T-helper 2 cell treated with Interferon-gamma antibody and Interleukin-4, amounts not matched to agents 5 μg/mL and 100 μg/mL, for 36 hours (primary cell): ENCODE measurements around the gene SFTPA2.
"Not testable (repeated sequence)": the region's sequence is repeated elsewhere in the genome, so short reads cannot be mapped to it uniquely, and the experiment has no call there.

Experiments
- DNase-seq: peaks from one replicate; pipeline ENCODE4 v3.0.0; 2021; ENCODE audit warnings: low spot score
- H3K27ac Mint-ChIP-seq: one replicate; pipeline ENCODE4 v1.8.0; 2021; ENCODE audit warnings: mild to moderate bottlenecking, mixed read lengths
- H3K27me3 Mint-ChIP-seq: one replicate; pipeline ENCODE4 v1.8.0; 2021; ENCODE audit warnings: low read depth, mixed read lengths
- H3K36me3 Mint-ChIP-seq: one replicate; pipeline ENCODE4 v1.8.0; 2021; ENCODE audit warnings: low read depth, mixed read lengths
- H3K4me1 Mint-ChIP-seq: one replicate; pipeline ENCODE4 v1.8.0; 2021; ENCODE audit warnings: low read depth, mixed read lengths
- H3K4me3 Mint-ChIP-seq: one replicate; pipeline ENCODE4 v1.8.0; 2022; ENCODE audit warnings: mild to moderate bottlenecking, moderate library complexity, mixed read lengths
- H3K9me3 Mint-ChIP-seq: one replicate; pipeline ENCODE4 v1.8.0; 2021; ENCODE audit warnings: mixed read lengths

Gene SFTPA2

DNA sequence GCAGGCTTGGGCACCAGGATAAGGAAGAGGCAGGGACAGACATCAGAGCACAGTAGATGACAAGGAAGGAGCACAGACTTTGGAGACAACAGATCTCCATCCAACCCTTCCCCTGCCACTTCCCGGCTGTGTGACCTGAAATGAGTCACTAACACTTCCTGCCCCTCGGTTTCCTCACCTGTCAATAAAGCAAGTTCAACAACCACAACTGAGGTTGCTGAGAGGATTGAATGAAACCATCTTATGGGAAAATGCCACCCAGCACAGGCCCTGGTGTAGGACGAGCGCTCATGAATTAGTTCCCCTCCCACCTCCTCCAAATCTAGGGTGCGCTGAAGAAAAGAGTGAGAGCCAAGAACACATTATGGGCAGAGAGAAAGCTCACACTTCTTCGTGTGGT, 22.7 kb upstream of the SFTPA2 start:
- not testable (repeated sequence) for H3K27ac Mint-ChIP-seq, H3K9me3 Mint-ChIP-seq, H3K4me3 Mint-ChIP-seq, H3K4me1 Mint-ChIP-seq, H3K36me3 Mint-ChIP-seq, DNase-seq
- peaks cover 26% of the 10 kb centered on the region for H3K27me3 Mint-ChIP-seq

DNA sequence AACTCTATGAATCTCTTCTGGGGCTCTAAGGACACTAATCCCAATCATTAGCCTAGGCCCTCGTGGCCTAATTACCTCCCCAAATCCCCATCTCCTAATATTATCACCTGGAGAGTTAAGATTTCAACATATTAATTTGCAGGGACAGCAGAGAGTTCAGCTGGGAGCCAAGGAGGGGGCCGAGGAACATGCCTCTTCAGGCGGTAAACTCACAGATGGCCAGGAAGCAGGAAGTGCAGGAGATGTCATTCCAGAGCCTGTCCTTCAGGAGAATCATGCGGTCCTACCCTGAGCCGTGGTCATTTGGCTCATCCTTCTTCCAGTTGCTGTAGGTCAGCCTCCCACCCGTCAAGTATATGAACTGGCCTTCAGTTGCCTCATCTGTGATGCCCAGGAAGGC, 21.9 kb upstream of the SFTPA2 start:
- Mint-ChIP-seq H3K4me1 (peaks cover 5% of the 10 kb centered on the region), H3K9me3 (no peaks in the 10 kb centered on the region), H3K36me3 (no peaks in the 10 kb centered on the region), H3K4me3 (no peak overlapping the region), H3K27me3 (peaks cover 28% of the 10 kb centered on the region), H3K27ac (no peak overlapping the region)
- DNase-seq, result no peak

DNA sequence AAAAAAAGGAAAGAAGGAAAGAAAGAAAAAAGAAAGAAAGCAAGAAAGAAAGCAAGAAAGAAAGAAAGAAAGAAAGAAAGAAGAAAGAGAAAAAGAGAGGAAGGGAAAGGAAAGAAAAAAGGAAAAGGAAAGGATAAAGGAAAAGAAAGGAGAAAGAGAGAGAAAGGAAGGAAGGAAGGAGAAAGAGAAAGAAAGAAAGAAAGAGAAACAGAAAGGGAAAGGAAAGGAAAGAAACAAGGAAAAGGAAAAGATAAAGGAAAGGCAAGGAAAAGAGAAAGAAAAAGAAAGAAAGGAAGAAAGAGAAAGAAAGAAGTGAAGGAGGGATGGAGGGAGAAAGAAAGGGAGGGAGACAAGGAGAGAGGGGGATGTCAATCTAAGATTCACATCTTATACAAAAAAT, 20.8 kb upstream of the SFTPA2 start:
- H3K27me3 Mint-ChIP-seq, result peaks cover 32% of the 10 kb centered on the region
- no peaks in the 10 kb centered on the region for H3K9me3 Mint-ChIP-seq
- peak overlapping the region; percentile 29 for H3K27ac Mint-ChIP-seq
- peaks cover 5% of the 10 kb centered on the region for H3K4me1 Mint-ChIP-seq
- no peak overlapping the region for H3K4me3 Mint-ChIP-seq
- DNase-seq, result no peak
- no peaks in the 10 kb centered on the region for H3K36me3 Mint-ChIP-seq

DNA sequence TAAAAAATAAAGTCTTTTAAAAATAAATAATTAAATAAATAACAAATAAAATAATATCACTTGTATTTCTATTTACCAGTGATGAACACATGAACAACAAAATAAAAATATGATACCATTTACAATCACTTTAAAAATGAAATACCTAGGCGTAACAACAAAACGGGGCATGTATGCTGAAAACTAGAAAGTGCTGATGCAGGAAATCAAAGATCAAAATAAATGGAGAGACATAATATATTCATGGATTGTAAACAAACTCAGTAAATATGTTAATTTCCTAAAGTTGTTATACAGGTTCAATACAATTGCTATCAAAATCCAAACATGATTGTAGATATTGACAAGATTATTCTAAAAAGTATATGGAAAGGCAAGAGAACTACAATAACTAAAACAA, 19.2 kb upstream of the SFTPA2 start:
- Mint-ChIP-seq H3K9me3 (no peaks in the 10 kb centered on the region), H3K4me3 (no peak overlapping the region), H3K27me3 (peaks cover 37% of the 10 kb centered on the region), H3K4me1 (peaks cover 5% of the 10 kb centered on the region), H3K27ac (no peak overlapping the region), H3K36me3 (no peaks in the 10 kb centered on the region)
- DNase-seq, result no peak

DNA sequence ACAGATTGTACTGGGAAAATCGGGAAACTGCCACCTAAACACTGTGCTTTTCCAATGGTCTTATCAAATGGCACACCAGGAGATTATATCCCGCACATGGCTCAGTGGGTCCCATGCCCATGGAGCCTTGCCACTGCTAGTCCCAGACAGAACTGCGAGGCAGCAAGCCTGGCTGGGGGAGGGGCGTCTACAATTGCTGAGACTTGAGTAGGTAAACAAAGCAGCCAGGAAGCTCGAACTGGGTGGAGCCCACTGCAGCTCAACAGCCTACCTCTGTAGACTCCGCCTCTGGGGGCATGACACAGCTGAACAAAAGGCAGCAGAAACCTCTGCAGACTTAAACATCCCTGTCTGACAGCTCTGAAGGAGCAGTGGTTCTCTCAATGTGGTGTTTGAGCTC, 10.4 kb upstream of the SFTPA2 start:
- peaks cover 56% of the 10 kb centered on the region for H3K27me3 Mint-ChIP-seq
- not testable (repeated sequence) for H3K9me3 Mint-ChIP-seq, H3K4me1 Mint-ChIP-seq, H3K4me3 Mint-ChIP-seq, H3K36me3 Mint-ChIP-seq, H3K27ac Mint-ChIP-seq, DNase-seq

DNA sequence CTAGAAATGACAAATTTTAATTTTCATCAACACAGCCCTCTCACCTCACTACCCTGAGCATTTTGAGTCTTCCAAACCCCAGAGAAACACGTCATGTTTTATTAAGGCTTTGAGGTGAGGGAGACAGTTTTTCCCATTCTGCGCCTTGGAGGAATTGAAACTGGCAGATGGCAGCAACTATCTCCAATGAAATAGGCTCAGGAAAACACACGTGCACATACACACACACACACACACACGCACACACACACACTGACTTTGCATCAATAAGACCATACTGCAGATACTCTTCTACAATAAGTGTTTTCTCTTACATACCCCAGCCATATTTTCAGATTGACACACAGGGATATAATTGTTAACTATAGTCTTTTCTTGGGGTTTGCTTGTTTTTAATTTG, 3.2 kb upstream of the SFTPA2 start:
- Mint-ChIP-seq H3K36me3 (no peaks in the 10 kb centered on the region), H3K4me1 (peaks cover 3% of the 10 kb centered on the region), H3K4me3 (no peak overlapping the region), H3K27me3 (peaks cover 32% of the 10 kb centered on the region), H3K27ac (no peak overlapping the region), H3K9me3 (no peaks in the 10 kb centered on the region)
- DNase-seq, result no peak

DNA sequence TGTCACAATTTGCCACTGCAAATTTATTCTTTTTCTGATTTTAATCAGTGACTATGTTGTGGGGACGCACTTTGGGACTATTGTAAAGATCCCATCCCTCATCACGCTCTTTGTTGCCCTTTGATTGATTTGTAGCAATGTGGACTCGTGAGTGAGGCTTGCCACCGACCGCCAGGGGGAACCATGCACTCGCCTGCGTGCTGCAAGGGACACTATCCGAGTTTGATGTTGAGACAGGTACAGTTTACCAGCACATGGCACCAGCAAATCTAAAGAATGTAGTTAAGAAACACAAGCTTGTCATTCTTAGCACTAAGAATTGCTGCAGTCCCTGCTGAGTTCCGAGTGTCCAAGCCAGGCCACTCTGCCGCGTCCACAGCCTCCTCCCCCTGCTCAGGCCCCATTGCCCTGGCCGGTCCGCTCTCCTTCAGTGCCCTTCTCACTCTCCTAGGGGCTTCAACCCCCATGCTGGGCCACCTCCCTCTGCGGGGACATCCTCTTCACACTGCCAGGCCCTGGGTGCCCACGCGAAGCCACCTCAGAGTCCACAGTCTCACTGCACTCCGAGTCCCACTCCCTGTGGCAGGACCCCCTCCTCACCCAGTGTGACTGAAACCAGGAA, 2.0 kb upstream of the SFTPA2 start:
- Mint-ChIP-seq H3K27me3 (peaks cover 23% of the 10 kb centered on the region), H3K9me3 (no peaks in the 10 kb centered on the region), H3K36me3 (no peaks in the 10 kb centered on the region), H3K4me3 (no peak overlapping the region), H3K4me1 (peaks cover 3% of the 10 kb centered on the region), H3K27ac (no peak overlapping the region)
- peak; percentile 31 for DNase-seq

DNA sequence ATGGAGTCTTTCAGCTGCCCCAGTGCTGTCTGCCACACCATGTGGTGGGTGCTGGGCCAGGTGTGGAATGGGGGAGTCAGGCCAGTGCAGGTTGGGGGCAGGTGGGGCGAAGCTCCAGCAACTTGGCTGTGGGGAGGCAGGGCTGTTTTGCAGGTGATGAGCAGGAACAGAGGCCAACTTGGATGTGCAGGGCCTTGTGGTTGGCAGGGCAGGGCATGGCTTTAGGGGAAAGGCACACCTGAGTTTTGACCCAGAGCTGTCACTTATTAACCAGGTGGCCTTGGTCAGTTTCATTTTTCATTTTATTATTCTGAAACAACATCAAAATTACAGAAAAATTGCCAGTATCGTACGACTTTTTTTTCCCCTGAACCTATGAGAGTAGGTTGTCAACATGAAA, 1.1 kb upstream of the SFTPA2 start:
- no peaks in the 10 kb centered on the region for H3K36me3 Mint-ChIP-seq
- peaks cover 3% of the 10 kb centered on the region for H3K4me1 Mint-ChIP-seq
- no peak overlapping the region for H3K4me3 Mint-ChIP-seq
- H3K9me3 Mint-ChIP-seq, result no peaks in the 10 kb centered on the region
- no peak for DNase-seq
- no peak overlapping the region for H3K27ac Mint-ChIP-seq
- H3K27me3 Mint-ChIP-seq, result peaks cover 16% of the 10 kb centered on the region

DNA sequence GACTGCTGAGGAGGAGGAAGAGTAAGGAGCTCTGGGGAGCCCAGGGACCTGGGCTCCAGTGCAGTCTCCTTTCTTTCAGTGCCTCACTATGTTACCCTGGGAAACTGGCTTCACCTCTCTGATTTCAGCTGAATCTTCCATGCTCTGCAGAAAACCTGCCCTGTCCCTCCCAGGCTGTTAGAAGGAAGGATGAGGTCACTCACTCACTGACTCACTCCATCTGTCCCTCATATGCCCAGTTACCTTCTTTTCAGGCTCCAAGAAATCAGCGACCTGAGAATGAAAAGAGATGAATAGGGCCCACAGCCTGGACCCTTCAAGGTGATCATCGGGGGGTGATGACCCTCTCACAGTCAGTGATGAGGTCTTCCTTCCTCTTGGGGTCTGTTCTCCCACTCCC, 481 bp downstream of the SFTPA2 start:
- no peak overlapping the region for H3K27ac Mint-ChIP-seq
- DNase-seq, result no peak
- peaks cover 16% of the 10 kb centered on the region for H3K27me3 Mint-ChIP-seq
- H3K4me1 Mint-ChIP-seq, result peaks cover 3% of the 10 kb centered on the region
- H3K9me3 Mint-ChIP-seq, result no peaks in the 10 kb centered on the region
- no peaks in the 10 kb centered on the region for H3K36me3 Mint-ChIP-seq
- H3K4me3 Mint-ChIP-seq, result no peak overlapping the region

DNA sequence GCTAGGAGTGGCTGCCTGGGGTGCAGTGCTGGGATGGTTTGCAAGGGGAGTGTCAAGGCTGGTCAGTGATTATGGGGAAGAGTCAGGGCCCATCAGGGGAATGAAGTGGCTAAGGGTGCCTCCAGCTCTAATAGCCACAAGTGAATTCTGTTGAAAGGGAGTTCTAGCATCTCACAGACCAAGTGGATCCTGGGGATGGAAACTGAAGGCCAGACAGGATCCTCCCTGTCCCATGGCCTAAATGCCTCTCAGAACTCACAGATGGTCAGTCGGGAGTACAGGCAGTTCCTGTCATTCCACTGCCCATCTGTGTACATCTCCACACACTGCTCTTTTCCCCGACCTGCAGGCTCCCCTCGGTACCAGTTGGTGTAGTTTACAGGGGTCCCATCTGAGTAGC, 3.2 kb downstream of the SFTPA2 start:
- H3K36me3 Mint-ChIP-seq, H3K27me3 Mint-ChIP-seq, H3K4me3 Mint-ChIP-seq, H3K9me3 Mint-ChIP-seq, H3K4me1 Mint-ChIP-seq, DNase-seq, H3K27ac Mint-ChIP-seq: not testable (repeated sequence)

DNA sequence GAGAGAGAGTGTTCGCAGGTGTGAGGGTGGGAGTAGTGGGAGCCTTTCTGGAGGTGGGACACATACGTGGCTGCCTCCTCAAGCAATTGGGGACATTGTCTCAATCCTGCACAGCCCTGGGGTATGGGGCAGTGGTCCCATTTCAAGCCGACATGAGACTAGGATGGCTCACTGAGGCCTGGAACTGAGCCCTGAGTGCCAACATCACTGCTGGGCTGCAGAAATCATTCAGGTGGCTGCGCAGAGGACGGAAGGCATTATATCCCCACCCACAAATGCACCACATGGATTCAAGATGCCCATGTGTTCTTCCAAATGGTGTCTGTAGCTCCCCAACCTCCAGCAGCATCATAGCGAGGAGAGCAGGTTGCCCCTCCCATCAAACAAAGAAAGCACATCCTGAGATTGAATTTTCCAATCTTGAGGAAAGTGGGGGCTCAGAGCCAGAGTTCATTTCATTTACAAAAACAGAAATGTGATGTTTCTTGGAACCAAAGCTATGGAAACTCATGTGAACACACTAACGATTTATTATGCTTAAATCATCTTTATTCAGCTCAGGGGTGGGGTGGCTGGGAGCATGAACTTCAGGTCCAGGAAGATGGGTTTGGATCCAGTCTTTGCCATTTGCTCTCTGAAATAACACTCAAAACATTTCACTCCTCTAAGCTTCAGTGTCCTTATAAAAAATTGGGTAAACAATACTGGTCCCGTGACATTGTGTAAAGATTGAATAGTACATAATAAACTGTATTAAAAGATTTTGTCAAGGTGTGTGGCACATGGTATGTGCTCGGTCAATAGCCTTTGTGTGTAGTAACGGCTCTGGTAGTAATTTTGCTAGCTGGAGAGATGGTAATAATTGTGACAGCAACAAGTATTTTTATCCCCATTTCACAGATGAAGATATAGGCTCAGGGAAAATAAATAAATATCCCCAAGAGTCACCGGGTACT, 4.6 kb downstream of the SFTPA2 start:
- H3K36me3 Mint-ChIP-seq, result no peaks in the 10 kb centered on the region
- DNase-seq, result no peak
- peaks cover 2% of the 10 kb centered on the region for H3K4me1 Mint-ChIP-seq
- no peak overlapping the region for H3K27ac Mint-ChIP-seq
- no peak overlapping the region for H3K4me3 Mint-ChIP-seq
- H3K9me3 Mint-ChIP-seq, result no peaks in the 10 kb centered on the region
- H3K27me3 Mint-ChIP-seq, result peaks cover 2% of the 10 kb centered on the region

DNA sequence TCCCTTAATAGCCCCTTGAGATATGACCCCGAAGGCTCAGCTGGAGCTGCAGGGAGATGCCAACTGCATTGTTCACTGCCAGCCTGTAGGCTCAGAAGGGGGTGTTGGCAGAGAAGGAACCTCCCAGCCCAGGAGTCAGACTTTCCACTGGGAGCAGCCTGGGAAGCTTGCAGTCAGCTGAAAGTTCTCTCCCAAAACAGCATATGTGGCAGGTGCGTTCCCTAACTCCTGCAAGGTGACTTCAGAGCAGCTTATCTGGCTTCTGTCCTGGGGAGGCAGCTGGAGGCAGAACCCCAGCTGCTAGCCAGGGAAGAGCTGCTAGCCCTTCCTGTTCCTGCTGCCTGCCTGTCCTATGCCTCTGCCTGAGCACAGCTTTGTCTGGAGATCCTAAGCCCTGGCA, 8.1 kb downstream of the SFTPA2 start:
- no peak for DNase-seq
- Mint-ChIP-seq H3K9me3 (no peaks in the 10 kb centered on the region), H3K4me3 (no peak overlapping the region), H3K27ac (no peak overlapping the region), H3K36me3 (no peaks in the 10 kb centered on the region), H3K27me3 (peaks cover 5% of the 10 kb centered on the region), H3K4me1 (peaks cover 16% of the 10 kb centered on the region)

DNA sequence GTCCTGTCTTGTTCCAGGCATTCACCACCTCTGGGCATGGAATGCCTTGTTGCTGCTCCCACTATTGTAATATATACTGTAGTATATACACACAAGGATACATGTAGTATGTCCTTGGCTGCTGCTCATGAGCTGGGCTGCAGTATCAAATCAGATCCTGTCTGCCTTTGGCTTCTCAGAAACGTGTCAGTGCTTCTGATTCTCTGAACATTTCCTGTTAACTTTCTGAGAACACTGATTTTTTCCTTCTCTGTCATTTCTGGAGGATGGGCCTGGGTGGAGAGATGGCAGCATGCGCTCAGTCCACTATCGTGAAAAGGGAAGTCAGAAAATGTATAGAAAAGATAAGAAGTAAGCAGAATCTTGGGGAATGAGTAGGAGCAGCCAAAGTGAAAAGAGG, 12.2 kb downstream of the SFTPA2 start:
- DNase-seq, result no peak
- H3K4me3 Mint-ChIP-seq, result peak overlapping the region; percentile 27
- peaks cover 9% of the 10 kb centered on the region for H3K27me3 Mint-ChIP-seq
- H3K4me1 Mint-ChIP-seq, result peaks cover 25% of the 10 kb centered on the region
- H3K36me3 Mint-ChIP-seq, result no peaks in the 10 kb centered on the region
- peak overlapping the region; percentile 12 for H3K27ac Mint-ChIP-seq
- H3K9me3 Mint-ChIP-seq, result no peaks in the 10 kb centered on the region

DNA sequence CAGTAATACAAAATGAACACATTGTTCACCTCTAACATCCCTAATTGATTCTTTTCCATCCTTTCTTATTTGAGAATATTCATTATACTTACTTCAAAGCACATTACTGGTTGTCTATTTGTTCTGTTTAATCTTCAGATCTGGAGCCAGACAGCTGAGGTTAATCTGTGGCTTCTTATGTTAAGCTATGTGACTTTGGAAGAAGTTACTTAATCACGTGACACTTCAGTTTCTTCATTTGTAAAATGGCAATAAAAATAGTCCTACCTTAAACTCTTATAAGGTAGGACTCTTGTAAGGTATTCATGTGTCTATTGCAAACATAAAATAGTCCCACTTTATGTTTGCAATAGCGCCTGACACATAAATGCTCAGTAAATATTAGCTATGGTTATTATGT, 13.1 kb downstream of the SFTPA2 start:
- H3K4me1 Mint-ChIP-seq, result peaks cover 30% of the 10 kb centered on the region
- not testable (repeated sequence) for H3K27me3 Mint-ChIP-seq, H3K9me3 Mint-ChIP-seq, H3K4me3 Mint-ChIP-seq, H3K27ac Mint-ChIP-seq, H3K36me3 Mint-ChIP-seq, DNase-seq
